Lower leg skin (tissue), 4 donors: Measurements from ENCODE around the gene GREB1L. TPM values are rescaled to one million over a fixed set of nuclear protein-coding genes. Genes with fewer than 3 reads are reported as not detected.

Experiments
- DNase-seq, 2 donors: peaks; one replicate each; pipeline ENCODE4 v3.0.0-alpha.2; 2019; ENCODE audit warnings: low spot score in 2 of 2
- H3K4me3 ChIP-seq: fragments of 200-600 bp; sonication (generic); 2 replicates; pipeline ENCODE4 v1.5.1; 2017; ENCODE audit warnings: mild to moderate bottlenecking, low read depth; ENCODE audit not compliant: poor library complexity, severe bottlenecking
- POLR2A ChIP-seq, 2 donors: fragments of 450-650 bp; IDR thresholded peaks; one replicate each; pipeline ENCODE4 v1.6.1; 2016 to 2017; ENCODE audit warnings: antibody characterized with exemption in 2 of 2, mild to moderate bottlenecking in 1 of 2, moderate library complexity in 1 of 2
- WGBS, 2 donors: methylation state at CpG; one replicate each; pipeline ENCODE4 v1.1.5; 2018; 5-methylcytosine and 5-hydroxymethylcytosine counted together
- intact Hi-C: fragments of 100-400 bp; cut with DNase I; formaldehyde crosslinking; loops from one replicate; pipeline ENCODE4 v1.15.0; 2023; ENCODE audit warnings: low total_unique reads
- total RNA-seq, 4 donors: library from RNA; depleted of rRNA; stranded (reverse); fragments of >200 nt; gene quantifications; one replicate each; pipeline ENCODE4 v1.1.0, GENCODE V29; 2016
- TF ChIP-seq, protein P1 (sequence below), 3 donors: fragments of 450-650 bp; IDR thresholded peaks; one replicate each; pipeline ENCODE4 v1.5.1; 2016; ENCODE audit warnings: antibody characterized with exemption in 3 of 3, mild to moderate bottlenecking in 3 of 3, moderate library complexity in 2 of 3

GREB1L gene
- total RNA-seq, 4 donors from 2014 or later, result 1.1 to 6.5 (median 4.0) TPM

- TF ChIP-seq, protein P1, sequence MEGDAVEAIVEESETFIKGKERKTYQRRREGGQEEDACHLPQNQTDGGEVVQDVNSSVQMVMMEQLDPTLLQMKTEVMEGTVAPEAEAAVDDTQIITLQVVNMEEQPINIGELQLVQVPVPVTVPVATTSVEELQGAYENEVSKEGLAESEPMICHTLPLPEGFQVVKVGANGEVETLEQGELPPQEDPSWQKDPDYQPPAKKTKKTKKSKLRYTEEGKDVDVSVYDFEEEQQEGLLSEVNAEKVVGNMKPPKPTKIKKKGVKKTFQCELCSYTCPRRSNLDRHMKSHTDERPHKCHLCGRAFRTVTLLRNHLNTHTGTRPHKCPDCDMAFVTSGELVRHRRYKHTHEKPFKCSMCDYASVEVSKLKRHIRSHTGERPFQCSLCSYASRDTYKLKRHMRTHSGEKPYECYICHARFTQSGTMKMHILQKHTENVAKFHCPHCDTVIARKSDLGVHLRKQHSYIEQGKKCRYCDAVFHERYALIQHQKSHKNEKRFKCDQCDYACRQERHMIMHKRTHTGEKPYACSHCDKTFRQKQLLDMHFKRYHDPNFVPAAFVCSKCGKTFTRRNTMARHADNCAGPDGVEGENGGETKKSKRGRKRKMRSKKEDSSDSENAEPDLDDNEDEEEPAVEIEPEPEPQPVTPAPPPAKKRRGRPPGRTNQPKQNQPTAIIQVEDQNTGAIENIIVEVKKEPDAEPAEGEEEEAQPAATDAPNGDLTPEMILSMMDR (IDR thresholded peaks at IDR 0.05), result no peak
- no peak for TF ChIP-seq POLR2A (IDR thresholded peaks at IDR 0.05)
- DNase-seq, result no peak
- 85 to 87% methylated on average over 3 of the region's 3 CpGs for WGBS, 2 donors
- no peak overlapping the region for H3K4me3 ChIP-seq
- intact Hi-C loops, result no loop called here
Measured at GRCh38 chr18:21255211-21255610, 13.2 kb downstream of the GREB1L start.

GRCh38 chr18:21257386-21257785, 15.4 kb downstream of the GREB1L start:
- intact Hi-C loops, result no loop called here
- TF ChIP-seq, protein P1 (IDR thresholded peaks at IDR 0.05), result no peak
- no peak for TF ChIP-seq POLR2A (IDR thresholded peaks at IDR 0.05)
- no peak for DNase-seq
- no peak overlapping the region for H3K4me3 ChIP-seq

DNA sequence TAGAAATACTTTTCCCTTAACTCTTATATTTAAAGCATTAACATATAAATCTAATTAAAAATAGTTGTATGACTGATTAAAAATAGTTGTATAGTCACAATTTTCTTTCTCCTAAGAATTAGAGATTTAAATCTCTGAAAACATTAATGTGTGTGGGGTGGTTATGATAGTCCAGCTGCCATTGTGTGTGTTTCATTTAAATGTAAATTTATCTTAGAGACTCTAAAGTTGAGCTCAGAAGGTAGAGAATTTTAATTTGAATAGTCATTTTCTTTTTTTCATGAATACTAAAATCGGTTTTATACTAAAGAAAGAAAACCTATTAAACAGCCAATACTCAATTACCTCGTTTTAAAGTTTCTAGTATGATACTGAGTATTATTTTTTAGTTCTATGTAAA, 18.6 kb downstream of the GREB1L start:
- intact Hi-C loops, result no loop called here
- TF ChIP-seq, protein P1 (IDR thresholded peaks at IDR 0.05), result no peak
- TF ChIP-seq POLR2A (IDR thresholded peaks at IDR 0.05), result no peak
- no peak for DNase-seq
- WGBS, 2 donors, result 70 to 73% methylated on average over 2 of the region's 2 CpGs
- H3K4me3 ChIP-seq, result no peak overlapping the region

DNA sequence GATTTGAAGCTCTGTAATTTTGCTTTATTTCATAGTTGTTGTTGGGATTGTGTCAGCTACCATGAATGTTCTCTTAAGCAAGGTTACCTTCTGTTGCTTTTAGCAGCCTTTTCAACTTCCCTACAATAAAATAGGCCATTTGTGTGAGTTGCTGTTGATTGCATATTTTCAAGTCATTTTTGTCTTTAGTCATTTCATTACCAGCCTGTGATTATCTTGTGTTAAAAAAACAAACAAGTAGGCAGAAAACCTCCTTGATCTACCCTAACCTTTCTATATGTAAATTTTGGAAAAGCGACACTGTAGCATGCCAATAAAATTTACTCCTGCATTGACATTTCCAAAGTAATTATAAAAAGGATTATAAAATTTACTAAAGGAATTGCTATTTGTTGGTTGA, 19.3 kb downstream of the GREB1L start:
- TF ChIP-seq, protein P1 (IDR thresholded peaks at IDR 0.05), result no peak
- no peak for TF ChIP-seq POLR2A (IDR thresholded peaks at IDR 0.05)
- intact Hi-C loops, result no loop called here
- WGBS, 2 donors, result 85 to 88% methylated on average over 1 of the region's 1 CpG
- H3K4me3 ChIP-seq, result no peak overlapping the region
- DNase-seq, result no peak

- no peak for DNase-seq
- intact Hi-C loops, result no loop called here
- no peak overlapping the region for H3K4me3 ChIP-seq
- WGBS, 2 donors, result 60 to 66% methylated on average over 2 of the region's 2 CpGs
- no peak for TF ChIP-seq POLR2A (IDR thresholded peaks at IDR 0.05)
Measured at GRCh38 chr18:21262244-21262643, 20.2 kb downstream of the GREB1L start.

DNA sequence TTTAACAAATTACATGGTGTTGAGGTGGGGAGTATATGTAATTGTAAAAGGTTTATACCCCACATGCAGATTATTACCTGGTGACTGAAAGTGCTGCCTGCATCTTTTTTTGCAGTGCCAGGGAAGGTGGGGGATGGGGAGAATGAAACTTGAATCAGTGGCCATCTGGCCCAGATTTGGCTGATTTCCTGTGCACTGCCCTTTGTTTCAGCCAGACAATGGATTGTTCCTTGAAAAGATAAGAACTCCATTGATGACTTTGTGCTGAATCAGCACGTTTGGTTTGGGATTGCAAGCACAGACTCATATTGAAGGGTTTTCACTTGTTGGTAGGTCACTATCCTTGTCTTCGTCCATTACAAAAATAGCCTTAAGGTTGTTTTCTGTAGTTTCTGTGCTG, 20.9 kb downstream of the GREB1L start:
- DNase-seq, result no peak
- no peak overlapping the region for H3K4me3 ChIP-seq
- intact Hi-C loops, result no loop called here
- TF ChIP-seq, protein P1 (IDR thresholded peaks at IDR 0.05), result no peak
- no peak for TF ChIP-seq POLR2A (IDR thresholded peaks at IDR 0.05)
- WGBS, 2 donors, result 64 to 75% methylated on average over 2 of the region's 2 CpGs
